ENCODE results near the gene ACOX3.

The ACOX3 gene

DNA sequence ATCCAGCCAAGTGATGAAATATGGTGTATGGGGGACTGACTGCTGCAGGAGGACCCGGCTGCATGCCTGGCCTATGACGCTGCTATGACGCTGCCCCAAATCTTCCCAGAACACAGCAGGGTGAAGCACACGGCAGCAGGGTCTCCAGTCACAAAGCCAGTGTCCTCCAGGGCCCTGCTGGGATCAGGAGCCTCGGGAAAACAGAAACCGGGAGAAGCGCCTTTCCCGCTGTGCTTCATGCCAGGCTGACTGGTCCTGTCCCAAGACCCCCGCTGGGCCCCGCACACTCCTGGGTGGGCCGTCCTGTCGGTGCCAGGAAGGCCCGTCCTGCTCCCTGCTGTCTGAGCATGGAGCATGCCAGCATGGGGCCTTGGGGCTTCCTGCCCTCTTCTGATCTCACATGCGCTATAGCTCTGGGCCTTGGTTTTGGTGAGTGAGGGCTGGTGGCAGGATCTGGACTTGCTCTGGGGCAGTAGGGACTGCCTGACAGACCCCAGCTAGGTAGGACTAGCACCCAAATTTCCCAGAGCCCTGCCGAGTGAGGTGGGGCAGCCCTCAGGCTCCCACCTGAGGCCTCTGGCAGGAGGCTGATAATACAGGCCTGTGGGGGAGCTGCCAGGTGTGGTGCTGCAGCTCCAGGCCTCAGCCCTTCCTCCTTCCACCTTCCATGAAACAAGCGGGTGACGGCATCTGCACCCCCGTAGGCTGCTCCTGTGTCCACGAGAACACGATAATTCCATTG, 64.0 kb downstream of the ACOX3 start:
- TF ChIP-seq, protein P1, sequence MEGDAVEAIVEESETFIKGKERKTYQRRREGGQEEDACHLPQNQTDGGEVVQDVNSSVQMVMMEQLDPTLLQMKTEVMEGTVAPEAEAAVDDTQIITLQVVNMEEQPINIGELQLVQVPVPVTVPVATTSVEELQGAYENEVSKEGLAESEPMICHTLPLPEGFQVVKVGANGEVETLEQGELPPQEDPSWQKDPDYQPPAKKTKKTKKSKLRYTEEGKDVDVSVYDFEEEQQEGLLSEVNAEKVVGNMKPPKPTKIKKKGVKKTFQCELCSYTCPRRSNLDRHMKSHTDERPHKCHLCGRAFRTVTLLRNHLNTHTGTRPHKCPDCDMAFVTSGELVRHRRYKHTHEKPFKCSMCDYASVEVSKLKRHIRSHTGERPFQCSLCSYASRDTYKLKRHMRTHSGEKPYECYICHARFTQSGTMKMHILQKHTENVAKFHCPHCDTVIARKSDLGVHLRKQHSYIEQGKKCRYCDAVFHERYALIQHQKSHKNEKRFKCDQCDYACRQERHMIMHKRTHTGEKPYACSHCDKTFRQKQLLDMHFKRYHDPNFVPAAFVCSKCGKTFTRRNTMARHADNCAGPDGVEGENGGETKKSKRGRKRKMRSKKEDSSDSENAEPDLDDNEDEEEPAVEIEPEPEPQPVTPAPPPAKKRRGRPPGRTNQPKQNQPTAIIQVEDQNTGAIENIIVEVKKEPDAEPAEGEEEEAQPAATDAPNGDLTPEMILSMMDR (IDR thresholded peaks at IDR 0.05; ENCODE audit: insufficient read depth, low read depth, low read length, missing control alignments) = no peak
- H3K4me3 ChIP-seq (ENCODE audit: low read length) = no peak overlapping the region
- DNase-seq (ENCODE audit: low read depth) = no peak

DNA sequence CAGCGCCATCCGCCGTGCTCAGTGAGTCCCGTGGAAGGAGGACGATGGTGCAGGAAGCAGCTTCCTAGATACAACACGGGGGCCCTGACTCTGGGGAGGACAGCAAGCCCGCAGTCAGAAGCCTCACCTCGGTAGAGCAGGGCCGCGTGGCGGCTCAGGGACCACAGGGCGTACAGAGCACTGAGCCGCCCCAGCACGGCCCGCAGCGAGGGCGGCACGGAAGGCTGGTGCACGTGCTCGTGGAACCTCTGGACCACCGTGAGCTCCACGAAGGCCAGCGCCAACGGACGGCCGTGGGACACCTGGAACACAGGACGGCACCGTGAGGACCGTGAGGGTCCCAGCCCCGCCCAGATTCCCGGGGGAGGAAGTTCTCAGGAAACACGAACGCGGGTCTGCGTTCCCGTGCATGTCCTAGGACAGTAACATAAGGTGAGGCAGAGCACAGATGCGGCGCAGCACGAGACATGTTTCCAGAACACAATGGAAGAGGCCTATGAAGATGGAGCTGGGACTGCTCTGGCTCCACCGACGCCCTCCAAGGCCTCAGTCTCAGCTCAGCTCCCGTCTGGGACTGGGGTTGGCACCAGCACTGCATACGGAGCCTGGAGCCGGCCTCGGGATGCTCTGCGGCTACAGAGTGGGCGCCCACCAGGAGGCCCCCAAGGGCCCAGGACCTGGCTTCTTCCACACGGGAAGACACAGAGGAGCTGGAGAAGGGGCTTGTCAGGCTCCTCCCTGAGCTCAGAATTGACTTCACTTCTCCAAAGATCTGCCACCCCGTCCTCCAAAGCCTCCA, 65.5 kb downstream of the ACOX3 start:
- no peak for DNase-seq (ENCODE audit: low read depth)
- H3K4me3 ChIP-seq (ENCODE audit: low read length) = no peak overlapping the region
- TF ChIP-seq, protein P1 (IDR thresholded peaks at IDR 0.05; ENCODE audit: insufficient read depth, low read depth, low read length, missing control alignments) = no peak

DNA sequence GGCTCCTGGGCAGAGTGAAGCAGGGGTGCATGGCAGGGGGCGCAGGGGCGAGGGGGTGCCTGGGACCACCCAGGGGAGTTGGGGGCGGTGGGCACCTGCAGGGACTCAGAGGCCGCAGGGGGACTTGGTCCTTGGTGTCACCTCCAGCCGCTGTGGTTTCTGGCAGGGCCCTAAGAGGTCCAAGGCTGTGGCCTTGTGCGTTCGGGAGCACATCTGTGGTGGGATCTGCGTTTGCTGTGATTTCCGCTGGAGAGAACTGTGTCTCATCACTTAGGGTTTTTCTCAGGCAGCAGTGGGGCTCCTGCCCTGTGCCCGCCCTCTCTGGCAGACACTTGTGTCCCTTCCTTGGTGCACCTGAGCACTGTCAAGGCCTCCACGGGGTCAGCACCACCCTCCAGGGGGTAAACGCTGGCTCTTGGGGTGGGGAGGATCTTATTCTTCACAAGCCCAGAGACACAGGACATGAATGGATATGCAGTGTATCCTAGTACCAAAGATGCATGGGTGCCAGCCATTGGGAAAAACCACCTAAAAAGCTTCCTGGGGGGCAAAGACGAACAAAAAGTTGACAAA, 66.5 kb downstream of the ACOX3 start:
- no peak overlapping the region for H3K4me3 ChIP-seq (ENCODE audit: low read length)
- no peak for DNase-seq (ENCODE audit: low read depth)
- TF ChIP-seq, protein P1 (IDR thresholded peaks at IDR 0.05; ENCODE audit: insufficient read depth, low read depth, low read length, missing control alignments) = no peak

DNA sequence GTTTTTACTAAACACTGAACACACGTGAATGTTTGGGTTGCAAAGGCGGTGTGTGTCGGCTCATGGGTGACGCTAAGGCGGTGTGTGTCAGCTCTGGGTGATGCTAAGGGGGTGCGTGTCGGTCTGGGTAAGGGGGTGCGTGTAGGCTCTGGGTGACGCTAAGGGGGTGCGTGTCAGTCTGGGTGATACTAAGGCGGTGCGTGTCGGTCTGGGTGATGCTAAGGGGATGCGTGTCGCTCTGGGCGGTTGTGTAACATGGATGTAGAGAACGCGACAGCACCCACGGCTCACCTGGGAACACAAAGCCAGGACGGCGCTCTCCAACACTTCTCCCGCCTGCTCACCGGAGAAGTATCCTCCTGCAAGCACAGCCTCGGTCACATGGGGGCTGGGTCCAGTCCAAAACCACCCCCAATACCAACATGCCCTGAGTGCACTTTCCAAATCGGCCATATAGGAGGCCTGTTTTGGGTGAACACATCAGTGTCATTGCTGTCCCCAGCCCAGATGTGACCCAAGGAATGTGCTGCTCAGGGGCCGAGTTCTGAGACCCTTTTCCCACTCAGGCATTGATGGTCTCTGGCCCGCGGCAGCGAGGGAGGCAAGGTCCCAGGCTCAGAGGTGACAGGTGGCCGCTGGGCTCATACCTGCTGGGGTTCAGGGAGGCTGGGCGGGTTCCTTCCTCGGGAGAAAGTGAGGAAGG, 67.1 kb downstream of the ACOX3 start:
- H3K4me3 ChIP-seq (ENCODE audit: low read length) = no peak overlapping the region
- DNase-seq (ENCODE audit: low read depth) = no peak
- TF ChIP-seq, protein P1 (IDR thresholded peaks at IDR 0.05; ENCODE audit: insufficient read depth, low read depth, low read length, missing control alignments) = no peak

DNA sequence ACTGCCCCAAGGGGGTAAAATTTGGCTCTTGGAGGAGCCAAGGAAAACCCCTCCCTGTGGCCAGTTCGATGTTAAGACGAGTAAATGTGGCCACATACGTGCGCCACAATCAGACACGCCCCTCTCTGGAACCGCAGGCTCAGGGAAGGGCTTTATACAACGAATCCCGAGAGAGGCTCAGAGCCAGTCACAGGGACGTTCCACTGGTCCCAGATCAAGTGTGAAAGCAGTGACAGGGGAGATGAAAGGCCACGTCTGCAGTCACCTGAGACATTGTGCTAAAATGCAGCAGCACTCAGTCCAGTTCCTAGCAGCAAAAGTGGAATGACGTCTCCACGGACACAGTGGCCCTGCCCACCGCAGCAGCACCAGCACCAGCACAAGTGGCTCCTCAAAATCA, 68.0 kb downstream of the ACOX3 start:
- TF ChIP-seq, protein P1 (IDR thresholded peaks at IDR 0.05; ENCODE audit: insufficient read depth, low read depth, low read length, missing control alignments) = no peak
- DNase-seq (ENCODE audit: low read depth) = no peak

DNA sequence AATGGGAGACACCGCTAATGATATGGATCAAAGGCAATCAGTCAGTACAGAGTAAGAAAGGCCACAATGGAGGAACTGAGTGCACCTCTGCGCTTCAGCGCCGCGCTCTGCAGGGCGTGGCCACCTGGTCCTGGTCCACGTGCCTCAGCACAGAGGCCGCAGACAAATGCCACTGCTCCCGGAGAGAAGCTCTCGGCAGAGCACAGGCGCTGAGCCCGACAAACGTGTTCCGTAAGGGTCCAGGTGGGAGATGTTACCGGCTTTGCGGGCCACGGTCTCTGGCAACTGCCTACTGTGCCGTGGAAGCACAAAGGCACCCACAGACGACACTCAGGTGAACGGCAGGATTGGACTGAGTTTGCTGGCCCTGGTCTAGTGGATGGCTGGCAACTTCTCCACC, 68.9 kb downstream of the ACOX3 start:
- no peak for DNase-seq (ENCODE audit: low read depth)
- TF ChIP-seq, protein P1 (IDR thresholded peaks at IDR 0.05; ENCODE audit: insufficient read depth, low read depth, low read length, missing control alignments) = no peak
- no peak overlapping the region for H3K4me3 ChIP-seq (ENCODE audit: low read length)

More for the DNA sequence above, 68.0 kb downstream of the ACOX3 start:
- no peak overlapping the region for H3K4me3 ChIP-seq (ENCODE audit: low read length)
